ENCODE data around the gene PGA3. TPM values are rescaled to one million over a fixed set of nuclear protein-coding genes. Genes with fewer than 3 reads are reported as not detected.
"Not testable (repeated sequence)": the region's sequence is repeated elsewhere in the genome, so short reads cannot be mapped to it uniquely, and the experiment has no call there.

Gene PGA3
- total RNA-seq, 2 experiments from 2014 or later: not detected

DNA sequence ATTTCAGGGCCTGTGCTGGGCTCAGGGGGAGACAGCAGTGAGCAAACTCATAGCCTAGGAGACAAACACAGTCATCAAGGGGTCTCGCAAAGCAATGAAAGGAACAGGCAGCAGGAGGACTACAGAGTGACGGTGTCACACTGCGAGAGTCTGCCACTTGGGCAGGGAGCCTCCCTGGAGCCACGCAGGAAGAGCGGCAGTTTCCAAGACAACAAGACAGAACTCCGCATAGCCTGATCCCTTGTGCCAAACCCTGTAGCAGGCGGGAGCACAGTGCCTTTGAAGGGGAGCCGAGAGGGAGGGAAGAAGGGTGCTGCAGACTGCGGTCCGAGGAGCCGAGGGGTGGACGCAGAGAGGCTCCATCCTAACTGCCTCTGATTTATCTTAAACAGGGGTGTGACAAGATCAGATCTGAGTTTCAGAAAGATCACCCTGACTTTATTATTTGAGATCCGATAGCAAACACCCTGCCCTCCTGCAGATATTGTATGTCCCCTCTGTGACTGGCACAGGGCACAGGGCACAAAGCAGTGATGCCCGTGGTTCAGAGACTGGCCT lies 1.3 kb downstream of the PGA3 start:
- H3K36me3 ChIP-seq (ENCODE audit: insufficient read depth, low read length); BruUV-seq (replicated peaks); H2AFZ ChIP-seq (ENCODE audit: low read length); intact Hi-C loops (cut with micrococcal nuclease; ENCODE audit: unreplicated experiment); H3K4me2 ChIP-seq (ENCODE audit: low read length); H3K4me1 ChIP-seq (ENCODE audit: insufficient read depth, low read length, poor library complexity, severe bottlenecking); H3K79me2 ChIP-seq (ENCODE audit: insufficient read depth, low read depth, low read length); POLR2A ChIA-PET; H3K27ac ChIP-seq (ENCODE audit: low read depth, low read length, poor library complexity, severe bottlenecking); H3K9me2 ChIP-seq (ENCODE audit: insufficient read depth, low read length); DNase-seq (ENCODE audit: low spot score); H3K4me3 ChIP-seq (ENCODE audit: low read depth, low read length, poor library complexity, severe bottlenecking); H3K9me3 ChIP-seq (ENCODE audit: low read length); H4K20me1 ChIP-seq (ENCODE audit: insufficient read depth, low read length); CTCF ChIA-PET (ENCODE audit: unreplicated experiment): not testable (repeated sequence)

DNA sequence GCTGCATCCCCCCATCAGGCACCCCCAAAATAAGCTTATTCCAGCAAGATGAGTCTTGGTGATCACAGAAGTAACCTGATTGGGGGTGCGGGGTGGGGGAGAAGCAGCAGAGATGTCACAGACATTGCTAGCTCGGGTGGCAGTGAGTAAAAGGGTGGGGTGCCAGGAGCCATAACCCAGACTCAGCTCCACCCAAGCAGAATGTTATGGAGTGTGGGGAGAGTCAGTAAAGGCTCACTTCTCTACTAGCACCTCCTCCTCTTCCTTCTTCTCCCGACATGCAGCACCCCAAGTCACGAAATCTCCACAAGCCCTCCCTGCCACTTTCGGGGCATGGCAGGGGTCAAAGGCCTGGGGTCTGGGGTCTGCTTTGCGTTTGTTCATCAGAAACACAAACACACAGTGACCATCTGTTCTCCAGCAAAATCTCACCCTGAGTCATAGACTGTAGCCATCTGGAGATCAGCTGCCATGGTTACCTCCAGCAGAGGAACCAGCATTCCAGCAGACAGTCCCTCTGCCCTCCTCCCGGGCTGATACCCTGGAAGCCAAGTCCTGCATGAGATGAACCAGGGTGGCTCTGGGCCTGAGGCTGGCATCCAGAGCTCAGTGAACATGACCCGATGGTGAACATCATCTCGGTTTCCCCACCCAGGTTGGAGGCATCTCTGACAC lies 4.5 kb downstream of the PGA3 start:
- BruUV-seq (replicated peaks); H3K79me2 ChIP-seq (ENCODE audit: insufficient read depth, low read depth, low read length); H3K9me2 ChIP-seq (ENCODE audit: insufficient read depth, low read length); H3K36me3 ChIP-seq (ENCODE audit: insufficient read depth, low read length); H3K9me3 ChIP-seq (ENCODE audit: low read length); DNase-seq (ENCODE audit: low spot score); H3K4me2 ChIP-seq (ENCODE audit: low read length); H3K27ac ChIP-seq (ENCODE audit: low read depth, low read length, poor library complexity, severe bottlenecking); POLR2A ChIA-PET; H3K4me1 ChIP-seq (ENCODE audit: insufficient read depth, low read length, poor library complexity, severe bottlenecking); intact Hi-C loops (cut with micrococcal nuclease; ENCODE audit: unreplicated experiment); CTCF ChIA-PET (ENCODE audit: unreplicated experiment); H2AFZ ChIP-seq (ENCODE audit: low read length); H3K4me3 ChIP-seq (ENCODE audit: low read depth, low read length, poor library complexity, severe bottlenecking); H4K20me1 ChIP-seq (ENCODE audit: insufficient read depth, low read length): not testable (repeated sequence)

DNA sequence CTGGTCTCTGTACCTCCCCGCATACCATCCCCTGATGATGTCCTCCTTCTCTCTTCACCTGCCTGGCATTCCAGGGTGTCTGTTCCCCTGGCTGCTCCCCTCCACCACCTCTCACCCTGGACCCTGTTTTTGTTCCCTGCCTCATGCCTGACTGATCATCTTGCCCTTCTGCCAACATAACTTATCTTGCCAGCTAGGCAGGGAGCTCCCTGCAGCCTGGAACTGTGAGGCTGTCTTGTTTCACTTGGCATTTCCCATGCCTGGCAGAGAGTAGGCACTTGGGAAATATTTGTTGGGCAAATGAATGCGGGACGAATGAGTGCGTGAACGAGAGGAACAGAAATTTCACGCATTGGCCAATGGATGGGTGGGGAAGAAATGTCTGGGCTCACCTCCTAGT lies 7.3 kb downstream of the PGA3 start:
- H3K79me2 ChIP-seq (ENCODE audit: insufficient read depth, low read depth, low read length); H3K36me3 ChIP-seq (ENCODE audit: insufficient read depth, low read length); H2AFZ ChIP-seq (ENCODE audit: low read length); H3K27ac ChIP-seq (ENCODE audit: low read depth, low read length, poor library complexity, severe bottlenecking); H4K20me1 ChIP-seq (ENCODE audit: insufficient read depth, low read length); CTCF ChIA-PET (ENCODE audit: unreplicated experiment); H3K4me2 ChIP-seq (ENCODE audit: low read length); DNase-seq (ENCODE audit: low spot score); H3K4me1 ChIP-seq (ENCODE audit: insufficient read depth, low read length, poor library complexity, severe bottlenecking); intact Hi-C loops (cut with micrococcal nuclease; ENCODE audit: unreplicated experiment); H3K9me3 ChIP-seq (ENCODE audit: low read length); POLR2A ChIA-PET; BruUV-seq (replicated peaks); H3K4me3 ChIP-seq (ENCODE audit: low read depth, low read length, poor library complexity, severe bottlenecking); H3K9me2 ChIP-seq (ENCODE audit: insufficient read depth, low read length): not testable (repeated sequence)

DNA sequence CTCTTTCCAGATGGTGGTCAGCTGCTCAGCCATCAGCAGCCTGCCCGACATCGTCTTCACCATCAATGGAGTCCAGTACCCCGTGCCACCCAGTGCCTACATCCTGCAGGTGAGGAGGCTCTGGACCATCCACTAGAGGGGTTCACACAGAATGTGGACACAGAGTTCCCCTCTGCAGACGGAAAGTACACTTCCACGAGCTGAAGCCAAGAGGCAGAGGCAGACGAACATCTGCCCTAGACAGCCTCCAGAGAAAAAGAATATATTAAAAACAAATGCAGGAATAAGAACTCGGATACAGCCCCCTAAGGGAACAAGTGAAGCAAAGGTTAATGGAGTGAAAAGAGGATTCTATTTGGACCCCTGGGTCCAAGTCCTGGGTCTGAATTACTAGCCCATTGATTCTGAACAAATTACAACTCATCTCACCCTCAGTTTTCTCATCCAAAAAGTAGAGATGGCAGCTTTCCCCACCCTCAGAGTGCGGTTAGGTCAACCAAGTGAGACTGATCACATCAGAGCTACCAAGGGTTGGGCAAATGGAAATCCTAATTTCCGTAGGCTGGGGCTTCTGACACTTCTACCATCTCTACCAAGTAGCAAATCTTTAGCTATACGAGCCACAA lies 8.1 kb downstream of the PGA3 start:
- H3K4me3 ChIP-seq (ENCODE audit: low read depth, low read length, poor library complexity, severe bottlenecking); H2AFZ ChIP-seq (ENCODE audit: low read length); H3K9me3 ChIP-seq (ENCODE audit: low read length); H4K20me1 ChIP-seq (ENCODE audit: insufficient read depth, low read length); DNase-seq (ENCODE audit: low spot score); H3K27ac ChIP-seq (ENCODE audit: low read depth, low read length, poor library complexity, severe bottlenecking); H3K4me2 ChIP-seq (ENCODE audit: low read length); H3K79me2 ChIP-seq (ENCODE audit: insufficient read depth, low read depth, low read length); H3K9me2 ChIP-seq (ENCODE audit: insufficient read depth, low read length); BruUV-seq (replicated peaks); POLR2A ChIA-PET; CTCF ChIA-PET (ENCODE audit: unreplicated experiment); H3K36me3 ChIP-seq (ENCODE audit: insufficient read depth, low read length); intact Hi-C loops (cut with micrococcal nuclease; ENCODE audit: unreplicated experiment); H3K4me1 ChIP-seq (ENCODE audit: insufficient read depth, low read length, poor library complexity, severe bottlenecking): not testable (repeated sequence)

DNA sequence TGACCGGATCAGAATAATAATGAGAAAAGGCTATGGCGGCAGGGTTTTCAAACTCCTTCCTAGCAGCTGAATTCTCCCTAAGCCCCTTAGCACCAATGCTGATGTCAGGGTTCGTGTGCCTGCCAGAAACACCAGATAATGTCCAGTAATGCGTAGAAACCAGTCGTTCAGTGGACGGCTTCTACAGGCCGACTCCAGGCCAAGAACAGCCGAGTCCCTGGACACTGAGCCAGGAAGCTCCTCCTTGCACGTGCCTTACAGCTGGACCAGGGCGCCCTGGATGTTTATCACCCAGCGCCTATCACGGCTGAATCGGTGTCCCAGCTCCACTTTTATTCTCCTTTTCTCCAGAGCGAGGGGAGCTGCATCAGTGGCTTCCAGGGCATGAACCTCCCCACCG lies 8.9 kb downstream of the PGA3 start:
- H3K79me2 ChIP-seq (ENCODE audit: insufficient read depth, low read depth, low read length); H3K9me2 ChIP-seq (ENCODE audit: insufficient read depth, low read length); H3K9me3 ChIP-seq (ENCODE audit: low read length); BruUV-seq (replicated peaks); H3K4me1 ChIP-seq (ENCODE audit: insufficient read depth, low read length, poor library complexity, severe bottlenecking); CTCF ChIA-PET (ENCODE audit: unreplicated experiment); H3K27ac ChIP-seq (ENCODE audit: low read depth, low read length, poor library complexity, severe bottlenecking); DNase-seq (ENCODE audit: low spot score); H3K4me3 ChIP-seq (ENCODE audit: low read depth, low read length, poor library complexity, severe bottlenecking); H3K36me3 ChIP-seq (ENCODE audit: insufficient read depth, low read length); intact Hi-C loops (cut with micrococcal nuclease; ENCODE audit: unreplicated experiment); POLR2A ChIA-PET; H3K4me2 ChIP-seq (ENCODE audit: low read length); H2AFZ ChIP-seq (ENCODE audit: low read length); H4K20me1 ChIP-seq (ENCODE audit: insufficient read depth, low read length): not testable (repeated sequence)

DNA sequence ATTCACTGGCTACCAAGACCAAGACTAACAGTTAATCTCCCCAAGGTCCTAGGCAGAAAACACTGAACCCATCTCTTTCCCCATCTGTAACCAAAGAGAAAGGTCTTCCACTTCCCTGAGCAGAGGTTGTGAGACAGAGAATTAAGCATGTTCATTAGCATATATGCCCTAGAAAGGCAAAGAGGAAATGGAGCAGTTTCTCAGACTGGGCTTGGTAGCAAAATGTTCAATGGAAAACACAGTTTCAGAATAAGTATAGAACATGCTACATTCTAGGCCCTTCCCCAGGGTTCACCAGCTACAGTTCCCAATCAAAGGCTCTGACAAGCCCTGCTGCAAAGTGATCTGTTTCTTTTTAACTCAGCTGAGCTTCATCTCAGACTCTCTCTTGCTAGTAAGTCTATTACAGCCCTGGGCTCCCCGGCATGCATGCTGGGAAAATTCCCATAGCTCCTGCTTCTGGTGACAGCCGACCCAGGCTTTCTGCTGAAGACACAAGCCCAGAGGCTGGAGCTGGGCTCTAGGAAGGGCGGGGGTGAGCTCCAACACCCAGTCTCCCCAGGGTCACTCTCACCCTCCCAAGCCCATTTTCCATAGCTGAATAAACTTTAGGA lies 10.5 kb downstream of the PGA3 start:
- H3K4me3 ChIP-seq (ENCODE audit: low read depth, low read length, poor library complexity, severe bottlenecking); H4K20me1 ChIP-seq (ENCODE audit: insufficient read depth, low read length); DNase-seq (ENCODE audit: low spot score); POLR2A ChIA-PET; H3K36me3 ChIP-seq (ENCODE audit: insufficient read depth, low read length); H3K4me2 ChIP-seq (ENCODE audit: low read length); H3K27ac ChIP-seq (ENCODE audit: low read depth, low read length, poor library complexity, severe bottlenecking); H2AFZ ChIP-seq (ENCODE audit: low read length); H3K79me2 ChIP-seq (ENCODE audit: insufficient read depth, low read depth, low read length); BruUV-seq (replicated peaks); H3K9me3 ChIP-seq (ENCODE audit: low read length); H3K9me2 ChIP-seq (ENCODE audit: insufficient read depth, low read length); intact Hi-C loops (cut with micrococcal nuclease; ENCODE audit: unreplicated experiment); CTCF ChIA-PET (ENCODE audit: unreplicated experiment); H3K4me1 ChIP-seq (ENCODE audit: insufficient read depth, low read length, poor library complexity, severe bottlenecking): not testable (repeated sequence)

Measured in OCI-LY7 (cell line).